Panc1 (cell line): ENCODE data around the gene AOC1. TPM values are rescaled to one million over a fixed set of nuclear protein-coding genes. Genes with fewer than 3 reads are reported as not detected.

Experiments used
- ATAC-seq: fragments of 200-7000 bp; cut with Tn5 transposase; 2 replicates; pipeline ENCODE4 v1.9.1; 2020; ENCODE audit warnings: mild to moderate bottlenecking, moderate library complexity
- BruUV-seq: library from RNA; stranded (reverse); fragments of 400-500 nt; replicated peaks from 2 replicates; lab custom pipeline; 2021; lab: Mats Ljungman, UMichigan
- CTCF ChIA-PET: fragments of 300-600 bp; sonication (Branson Sonifier 250); formaldehyde crosslinking; loops from one replicate; lab custom pipeline; 2022; ENCODE audit warnings: antibody characterized with exemption; lab: Charles Lee
- POLR2A ChIA-PET: fragments of 300-600 bp; sonication (Branson Sonifier 250); formaldehyde crosslinking; loops from one replicate; lab custom pipeline; 2022; ENCODE audit warnings: antibody characterized with exemption; lab: Charles Lee
- DNase-seq: peaks from one replicate; pipeline ENCODE4 v3.0.0-alpha.2; 2010; ENCODE audit warnings: low read depth, low spot score
- H3K27ac ChIP-seq: 2 replicates; pipeline ENCODE4 v1.5.1; 2011; ENCODE audit warnings: mild to moderate bottlenecking, low read length, inconsistent platforms
- H3K27me3 ChIP-seq: fragments of 200-500 bp; sonication (Bioruptor generic); 2 replicates; pipeline ENCODE4 v1.6.0; 2014; ENCODE audit warnings: low read length, inconsistent platforms; ENCODE audit not compliant: control insufficient read depth, insufficient read depth
- H3K36me3 ChIP-seq: fragments of 200-500 bp; sonication (Bioruptor generic); 2 replicates; pipeline ENCODE4 v1.5.1; 2014; ENCODE audit warnings: inconsistent platforms, mild to moderate bottlenecking, low read length, moderate library complexity; ENCODE audit not compliant: control insufficient read depth, insufficient read depth
- H3K4me1 ChIP-seq: 2 replicates; pipeline ENCODE4 v1.5.1; 2011; ENCODE audit warnings: inconsistent platforms, mild to moderate bottlenecking, low read length, moderate library complexity; ENCODE audit not compliant: control insufficient read depth, insufficient read depth
- H3K4me3 ChIP-seq, 2 experiments: 2 replicates each; pipeline ENCODE4 v1.5.1; 2011 to 2012; ENCODE audit warnings: low read depth in 2 of 2, low read length in 2 of 2, mild to moderate bottlenecking in 2 of 2, inconsistent platforms in 1 of 2, moderate library complexity in 1 of 2
- H3K9me3 ChIP-seq: fragments of 200-500 bp; sonication (Bioruptor generic); 2 replicates; pipeline ENCODE4 v1.5.1; 2014; ENCODE audit warnings: low read depth, mild to moderate bottlenecking, inconsistent platforms, low read length, moderate library complexity; ENCODE audit not compliant: control insufficient read depth, insufficient read depth
- POLR2AphosphoS5 ChIP-seq: IDR thresholded peaks from 2 replicates; pipeline ENCODE4 v1.6.1; 2012; ENCODE audit warnings: mild to moderate bottlenecking, low read depth, low read length, moderate library complexity
- SIN3A ChIP-seq: IDR thresholded peaks from 2 replicates; pipeline ENCODE4 v1.6.1; 2012; ENCODE audit warnings: low read depth, mild to moderate bottlenecking, low read length, moderate library complexity, borderline replicate concordance; ENCODE audit not compliant: insufficient read depth
- TCF7L2 ChIP-seq: IDR thresholded peaks from 2 replicates; pipeline ENCODE4 v1.6.1; 2011; ENCODE audit warnings: mild to moderate bottlenecking, low read depth, low read length, inconsistent platforms
- in situ Hi-C: cut with HindIII; loops from 2 replicates; pipeline ENCODE4 v1.10.0; 2016; ENCODE audit warnings: low sequenced_read_pairs, low pct_unique_long_range_greater_than_20kb
- intact Hi-C: fragments of 100-400 bp; cut with micrococcal nuclease; formaldehyde crosslinking; loops from one replicate; pipeline ENCODE4 v1.10.0; 2022; ENCODE audit not compliant: unreplicated experiment
- total RNA-seq: library from RNA; stranded (reverse); gene quantifications from one replicate; pipeline ENCODE4 v1.2.1, GENCODE V29; 2021; ENCODE audit not compliant: unreplicated experiment
- TF ChIP-seq, protein P1 (sequence below): fragments of 450-650 bp; IDR thresholded peaks from 2 replicates; pipeline ENCODE4 v1.5.1; 2017; ENCODE audit warnings: mild to moderate bottlenecking
- TF ChIP-seq, protein P2 (sequence below), 2 experiments: IDR thresholded peaks; 2 replicates each; pipeline ENCODE4 v1.6.1; 2011 to 2012; ENCODE audit warnings: low read depth in 2 of 2, control low read depth in 1 of 2, low read length in 1 of 2, mild to moderate bottlenecking in 1 of 2, moderate library complexity in 1 of 2; ENCODE audit not compliant: insufficient read depth in 1 of 2

Gene AOC1
- total RNA-seq, 1 experiment from 2014 or later: 0.15 TPM

GRCh38 chr7:150871601-150872000 lies 19.3 kb downstream of the AOC1 start:
- H3K27me3 ChIP-seq: peaks cover 18% of the 10 kb centered on the region
- no peak for ATAC-seq

GRCh38 chr7:150874401-150875198 lies 22.3 kb downstream of the AOC1 start:
- ATAC-seq (no peak), DNase-seq (no peak)
- H3K9me3 ChIP-seq: no peaks in the 10 kb centered on the region
- no peak overlapping the region for H3K4me3 ChIP-seq
- peaks cover 2% of the 10 kb centered on the region; the same call in 1 of the 2 replicates for H3K4me1 ChIP-seq
- intact Hi-C loops: loop anchor here (5.0 kb wide), 2 partner anchors 92 to 427 kb away; no protein-coding TSS in a partner anchor
- in situ Hi-C loops: no loop called here
- CTCF ChIA-PET: interaction anchor here (0.5 kb wide), 1 partner anchor 32 kb away, joined by 6 read pairs; no protein-coding TSS in a partner anchor
- TF ChIP-seq POLR2AphosphoS5: no peak
- TF ChIP-seq SIN3A: no peak
- no peak for TF ChIP-seq TCF7L2
- TF ChIP-seq, protein P1, sequence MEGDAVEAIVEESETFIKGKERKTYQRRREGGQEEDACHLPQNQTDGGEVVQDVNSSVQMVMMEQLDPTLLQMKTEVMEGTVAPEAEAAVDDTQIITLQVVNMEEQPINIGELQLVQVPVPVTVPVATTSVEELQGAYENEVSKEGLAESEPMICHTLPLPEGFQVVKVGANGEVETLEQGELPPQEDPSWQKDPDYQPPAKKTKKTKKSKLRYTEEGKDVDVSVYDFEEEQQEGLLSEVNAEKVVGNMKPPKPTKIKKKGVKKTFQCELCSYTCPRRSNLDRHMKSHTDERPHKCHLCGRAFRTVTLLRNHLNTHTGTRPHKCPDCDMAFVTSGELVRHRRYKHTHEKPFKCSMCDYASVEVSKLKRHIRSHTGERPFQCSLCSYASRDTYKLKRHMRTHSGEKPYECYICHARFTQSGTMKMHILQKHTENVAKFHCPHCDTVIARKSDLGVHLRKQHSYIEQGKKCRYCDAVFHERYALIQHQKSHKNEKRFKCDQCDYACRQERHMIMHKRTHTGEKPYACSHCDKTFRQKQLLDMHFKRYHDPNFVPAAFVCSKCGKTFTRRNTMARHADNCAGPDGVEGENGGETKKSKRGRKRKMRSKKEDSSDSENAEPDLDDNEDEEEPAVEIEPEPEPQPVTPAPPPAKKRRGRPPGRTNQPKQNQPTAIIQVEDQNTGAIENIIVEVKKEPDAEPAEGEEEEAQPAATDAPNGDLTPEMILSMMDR: no peak
- TF ChIP-seq, protein P2, sequence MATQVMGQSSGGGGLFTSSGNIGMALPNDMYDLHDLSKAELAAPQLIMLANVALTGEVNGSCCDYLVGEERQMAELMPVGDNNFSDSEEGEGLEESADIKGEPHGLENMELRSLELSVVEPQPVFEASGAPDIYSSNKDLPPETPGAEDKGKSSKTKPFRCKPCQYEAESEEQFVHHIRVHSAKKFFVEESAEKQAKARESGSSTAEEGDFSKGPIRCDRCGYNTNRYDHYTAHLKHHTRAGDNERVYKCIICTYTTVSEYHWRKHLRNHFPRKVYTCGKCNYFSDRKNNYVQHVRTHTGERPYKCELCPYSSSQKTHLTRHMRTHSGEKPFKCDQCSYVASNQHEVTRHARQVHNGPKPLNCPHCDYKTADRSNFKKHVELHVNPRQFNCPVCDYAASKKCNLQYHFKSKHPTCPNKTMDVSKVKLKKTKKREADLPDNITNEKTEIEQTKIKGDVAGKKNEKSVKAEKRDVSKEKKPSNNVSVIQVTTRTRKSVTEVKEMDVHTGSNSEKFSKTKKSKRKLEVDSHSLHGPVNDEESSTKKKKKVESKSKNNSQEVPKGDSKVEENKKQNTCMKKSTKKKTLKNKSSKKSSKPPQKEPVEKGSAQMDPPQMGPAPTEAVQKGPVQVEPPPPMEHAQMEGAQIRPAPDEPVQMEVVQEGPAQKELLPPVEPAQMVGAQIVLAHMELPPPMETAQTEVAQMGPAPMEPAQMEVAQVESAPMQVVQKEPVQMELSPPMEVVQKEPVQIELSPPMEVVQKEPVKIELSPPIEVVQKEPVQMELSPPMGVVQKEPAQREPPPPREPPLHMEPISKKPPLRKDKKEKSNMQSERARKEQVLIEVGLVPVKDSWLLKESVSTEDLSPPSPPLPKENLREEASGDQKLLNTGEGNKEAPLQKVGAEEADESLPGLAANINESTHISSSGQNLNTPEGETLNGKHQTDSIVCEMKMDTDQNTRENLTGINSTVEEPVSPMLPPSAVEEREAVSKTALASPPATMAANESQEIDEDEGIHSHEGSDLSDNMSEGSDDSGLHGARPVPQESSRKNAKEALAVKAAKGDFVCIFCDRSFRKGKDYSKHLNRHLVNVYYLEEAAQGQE (IDR thresholded peaks at IDR 0.05; ENCODE audit: insufficient read depth in 1 of 2, low read depth in 2 of 2, low read length in 1 of 2): no peak
- H3K36me3 ChIP-seq: no peaks in the 10 kb centered on the region
- no TSS peak for BruUV-seq
- POLR2A ChIA-PET: no interaction called here
- no peak overlapping the region for H3K27ac ChIP-seq
- peaks cover 15% of the 10 kb centered on the region for H3K27me3 ChIP-seq

More at GRCh38 chr7:150871601-150872000, 19.3 kb downstream of the AOC1 start:
- H3K36me3 ChIP-seq: no peaks in the 10 kb centered on the region
- H3K27ac ChIP-seq: no peak overlapping the region
- BruUV-seq: no TSS peak
- no peaks in the 10 kb centered on the region for H3K9me3 ChIP-seq
- ChIA-PET POLR2A (no interaction called here), CTCF (no interaction called here)
- no peaks in the 10 kb centered on the region for H3K4me1 ChIP-seq
- in situ Hi-C loops (no loop called here), intact Hi-C loops (no loop called here)
- no peak for DNase-seq
- H3K4me3 ChIP-seq: no peak overlapping the region
- TF ChIP-seq SIN3A (no peak), TCF7L2 (no peak), POLR2AphosphoS5 (no peak)
- TF ChIP-seq, protein P2 (IDR thresholded peaks at IDR 0.05; ENCODE audit: insufficient read depth in 1 of 2, low read depth in 2 of 2, low read length in 1 of 2): no peak
- TF ChIP-seq, protein P1: no peak
